Endothelial cell of umbilical vein (primary cell): ENCODE measurements around the gene LRRK1. TPM values are rescaled to one million over a fixed set of nuclear protein-coding genes. Genes with fewer than 3 reads are reported as not detected.

Experiments used
- BruUV-seq: library from RNA; stranded (reverse); fragments of 400-500 nt; replicated peaks from 2 replicates; lab custom pipeline; 2021; lab: Mats Ljungman, UMichigan
- CTCF ChIA-PET: fragments of 300-600, 350-600 bp; sonication (Branson Sonifier 250); formaldehyde crosslinking; loops from one replicate; lab custom pipeline; 2021; ENCODE audit warnings: antibody characterized with exemption, inconsistent platforms; lab: Charles Lee
- POLR2A ChIA-PET: fragments of 300-600, 350-600 bp; sonication (Branson Sonifier 250); formaldehyde crosslinking; loops from one replicate; lab custom pipeline; 2021; ENCODE audit warnings: antibody characterized with exemption, inconsistent platforms; lab: Charles Lee
- DNase-seq: peaks from one replicate; pipeline ENCODE4 v3.0.0-alpha.2; 2011; ENCODE audit warnings: low read depth, low spot score
- FAIRE-seq: peaks from 2 replicates; lab custom pipeline; 2011; peaks lifted over from hg19 to GRCh38; lab: Jason Lieb, UNC
- H2AFZ ChIP-seq: 2 replicates; pipeline ENCODE4 v1.6.0; 2012; ENCODE audit warnings: low read depth, low read length, control low read depth, inconsistent platforms
- H3K27ac ChIP-seq: 2 replicates; pipeline ENCODE4 v1.5.1; 2011; ENCODE audit warnings: low read depth, mild to moderate bottlenecking, control low read depth, low read length, moderate library complexity; ENCODE audit not compliant: insufficient read depth
- H3K27me3 ChIP-seq, 2 experiments: 2 replicates each; pipeline versions ENCODE4 v1.6.0 to v1.6.1; 2011; ENCODE audit warnings: low read length in 2 of 2, mixed read lengths in 1 of 2; ENCODE audit not compliant: control insufficient read depth in 2 of 2, insufficient read depth in 2 of 2
- H3K36me3 ChIP-seq, 2 experiments: 2 replicates in 1 of 2; 3 replicates in 1 of 2; pipeline ENCODE4 v1.5.1; 2011; ENCODE audit warnings: low read length in 2 of 2, mild to moderate bottlenecking in 1 of 2, moderate library complexity in 1 of 2; ENCODE audit not compliant: control insufficient read depth in 2 of 2, insufficient read depth in 2 of 2; ENCODE audit errors: extremely low read depth in 1 of 2
- H3K4me1 ChIP-seq: 3 replicates; pipeline ENCODE4 v1.5.1; 2011; ENCODE audit warnings: mild to moderate bottlenecking, low read length; ENCODE audit not compliant: control insufficient read depth, insufficient read depth; ENCODE audit errors: extremely low read depth
- H3K4me2 ChIP-seq: 2 replicates; pipeline ENCODE4 v1.6.1; 2011; ENCODE audit warnings: low read length, control low read depth, mixed read lengths; ENCODE audit not compliant: insufficient read depth
- H3K4me3 ChIP-seq, 3 experiments: fragments of 200-600 bp in 1 of 3; sonication (generic), shearing (Covaris generic) in 1 of 3; replicated peaks in 1 of 3; 2 replicates each; pipeline ENCODE4 v1.5.1; 2011 to 2016; ENCODE audit warnings: control low read depth in 3 of 3, low read length in 3 of 3, mild to moderate bottlenecking in 2 of 3, inconsistent platforms in 1 of 3, low read depth in 1 of 3, moderate library complexity in 1 of 3; ENCODE audit not compliant: insufficient read depth in 1 of 3
- H3K79me2 ChIP-seq: 2 replicates; pipeline ENCODE4 v1.6.0; 2012; ENCODE audit warnings: low read length, inconsistent platforms; ENCODE audit not compliant: control insufficient read depth, insufficient read depth
- H3K9ac ChIP-seq: replicated peaks from 2 replicates; pipeline ENCODE3; 2011; ENCODE audit warnings: low read length, control low read depth; ENCODE audit not compliant: insufficient read depth; ENCODE audit errors: extremely low read depth
- H3K9me1 ChIP-seq: replicated peaks from 3 replicates; pipeline ENCODE4 v1.6.0; 2011; ENCODE audit warnings: mild to moderate bottlenecking, low read length; ENCODE audit not compliant: control insufficient read depth, insufficient read depth; ENCODE audit errors: extremely low read depth
- H3K9me3 ChIP-seq: replicated peaks from 2 replicates; pipeline ENCODE4 v1.5.1; 2012; ENCODE audit warnings: low read length, inconsistent platforms; ENCODE audit not compliant: control insufficient read depth, insufficient read depth
- H4K20me1 ChIP-seq: replicated peaks from 2 replicates; pipeline ENCODE3; 2011; ENCODE audit warnings: mild to moderate bottlenecking, low read length; ENCODE audit not compliant: control insufficient read depth, insufficient read depth; ENCODE audit errors: extremely low read depth
- CTCF ChIP-seq, 2 donors: IDR thresholded peaks; 1 replicate in 1 of 2; 2 replicates in 1 of 2; pipeline ENCODE4 v1.5.1; 2011; ENCODE audit warnings: low read length in 2 of 2, mild to moderate bottlenecking in 2 of 2, moderate library complexity in 2 of 2, control low read depth in 1 of 2, inconsistent platforms in 1 of 2, low read depth in 1 of 2; ENCODE audit not compliant: insufficient read depth in 1 of 2; ENCODE audit errors: extremely low read depth in 1 of 2
- EZH2 ChIP-seq: IDR thresholded peaks from 2 replicates; pipeline ENCODE4 v1.6.1; 2012; ENCODE audit warnings: borderline replicate concordance, low read depth, mild to moderate bottlenecking, moderate library complexity, low read length, inconsistent platforms; ENCODE audit not compliant: severe bottlenecking
- FOS ChIP-seq: IDR thresholded peaks from 2 replicates; pipeline ENCODE4 v1.6.1; 2011; ENCODE audit warnings: mild to moderate bottlenecking, low read length, moderate library complexity, borderline replicate concordance; ENCODE audit not compliant: insufficient read depth
- GATA2 ChIP-seq: IDR thresholded peaks from 2 replicates; pipeline ENCODE4 v1.7.0; 2011; ENCODE audit warnings: low read depth, mild to moderate bottlenecking, moderate library complexity, mixed read lengths, low read length; ENCODE audit not compliant: insufficient read length, insufficient read depth
- JUN ChIP-seq: IDR thresholded peaks from 2 replicates; pipeline ENCODE4 v1.6.1; 2011; ENCODE audit warnings: borderline replicate concordance, low read depth; ENCODE audit not compliant: insufficient read length, insufficient read depth
- MAX ChIP-seq: IDR thresholded peaks from 2 replicates; pipeline ENCODE4 v1.6.1; 2011; ENCODE audit not compliant: insufficient read depth, insufficient read length
- MYC ChIP-seq: IDR thresholded peaks from one replicate; pipeline ENCODE4 v1.6.1; 2011; ENCODE audit warnings: mild to moderate bottlenecking, low read depth, low read length
- POLR2A ChIP-seq: IDR thresholded peaks from 2 replicates; pipeline ENCODE4 v1.6.1; 2012; ENCODE audit warnings: low read depth, mild to moderate bottlenecking, control low read depth, low read length
- POLR2AphosphoS5 ChIP-seq: IDR thresholded peaks from 2 replicates; pipeline ENCODE4 v1.6.1; 2012; ENCODE audit warnings: low read depth, mild to moderate bottlenecking, control low read depth, low read length, moderate library complexity; ENCODE audit not compliant: insufficient read depth
- dilution Hi-C: fragments of 300-500 bp; cut with MboI; formaldehyde crosslinking; loops from one replicate; pipeline ENCODE4 v1.15.0; 2019; ENCODE audit warnings: low sequenced_read_pairs; ENCODE audit not compliant: extremely low pct_ligation_motif_present
- intact Hi-C: fragments of 100-400 bp; cut with micrococcal nuclease; formaldehyde crosslinking; loops from one replicate; pipeline ENCODE4 v1.10.0; 2022
- polyA plus RNA-seq, 4 experiments: library from polyadenylated mRNA; depleted of rRNA in 3 of 4; stranded (reverse) in 3 of 4; unstranded in 1 of 4; fragments of >200 nt; gene quantifications; 2 replicates each; pipeline versions ENCODE4 v1.2.1 to v1.2.3, GENCODE V29; 2011 to 2012; ENCODE audit warnings: missing spikeins in 1 of 4
- total RNA-seq: library from RNA; stranded (reverse); gene quantifications from 2 replicates; pipeline ENCODE4 v1.2.3, GENCODE V29; 2021

The LRRK1 gene
- total and polyA plus RNA-seq, 2 donors (not counting 3 experiments of a cell fraction or from before 2014, with no cell fraction given): 11.0 to 22.1 TPM

GRCh38 chr15:100893261-100893963 lies 25.7 kb upstream of the LRRK1 start:
- dilution Hi-C loops (no loop called here), intact Hi-C loops (no loop called here)
- Histone ChIP-seq H3K36me3 (no peaks in the 10 kb centered on the region), H2AFZ (no peak overlapping the region), H3K79me2 (no peaks in the 10 kb centered on the region), H3K27ac (no peak overlapping the region), H3K4me1 (peaks cover 35% of the 10 kb centered on the region), H4K20me1 (no peaks in the 10 kb centered on the region), H3K9me3 (no peaks in the 10 kb centered on the region), H3K4me3 (no peak overlapping the region), H3K9ac (no peak overlapping the region), H3K9me1 (no peaks in the 10 kb centered on the region), H3K4me2 (no peak overlapping the region), H3K27me3 (no peaks in the 10 kb centered on the region)
- DNase-seq (no peak), FAIRE-seq (no peak)
- POLR2A ChIA-PET: no interaction called here
- BruUV-seq: no TSS peak
- CTCF ChIA-PET: interaction anchor here (1.1 to 2.5 kb wide), 2 partner anchors 21 to 25 kb away, joined by 3 to 9 read pairs; partner anchors contain the start of gene LRRK1
- TF ChIP-seq POLR2AphosphoS5: no peak
- TF ChIP-seq POLR2A: no peak
- TF ChIP-seq FOS: no peak
- TF ChIP-seq JUN: no peak
- no peak for TF ChIP-seq EZH2

- intact Hi-C loops: no loop called here
Observed at GRCh38 chr15:100893964-100894295, 25.2 kb upstream of the LRRK1 start.

More at GRCh38 chr15:100893964-100894295, 25.2 kb upstream of the LRRK1 start:
- H4K20me1 ChIP-seq: no peaks in the 10 kb centered on the region
- no peaks in the 10 kb centered on the region for H3K9me1 ChIP-seq
- H3K4me2 ChIP-seq: no peak overlapping the region
- FAIRE-seq (no peak), DNase-seq (no peak)
- no peaks in the 10 kb centered on the region for H3K27me3 ChIP-seq
- H3K27ac ChIP-seq: no peak overlapping the region
- CTCF ChIA-PET: no interaction called here
- no peaks in the 10 kb centered on the region for H3K36me3 ChIP-seq
- no peak overlapping the region for H3K4me3 ChIP-seq
- H3K9ac ChIP-seq: no peak overlapping the region
- H2AFZ ChIP-seq: no peak overlapping the region
- H3K9me3 ChIP-seq: no peaks in the 10 kb centered on the region
- no TSS peak for BruUV-seq
- POLR2A ChIA-PET: no interaction called here
- peaks cover 35% of the 10 kb centered on the region for H3K4me1 ChIP-seq
- H3K79me2 ChIP-seq: no peaks in the 10 kb centered on the region
- dilution Hi-C loops: no loop called here
- no peak for TF ChIP-seq POLR2A
- no peak for TF ChIP-seq JUN
- no peak for TF ChIP-seq POLR2AphosphoS5
- no peak for TF ChIP-seq EZH2
- TF ChIP-seq GATA2: no peak
- TF ChIP-seq MYC: no peak
- no peak for TF ChIP-seq FOS
- TF ChIP-seq CTCF (IDR thresholded peaks at IDR 0.05; ENCODE audit: extremely low read depth in 1 of 2, insufficient read depth in 1 of 2, low read depth in 1 of 2, low read length in 2 of 2): no peak
- no peak for TF ChIP-seq MAX
